ENCODE data around the gene NONO.
A peak's percentile ranks its signal among the peaks of the same experiment; 100 is the strongest.

Gene NONO

GRCh38 chrX:71282514-71283402, 677 bp upstream of the NONO start:
- TF ChIP-seq, protein P1, sequence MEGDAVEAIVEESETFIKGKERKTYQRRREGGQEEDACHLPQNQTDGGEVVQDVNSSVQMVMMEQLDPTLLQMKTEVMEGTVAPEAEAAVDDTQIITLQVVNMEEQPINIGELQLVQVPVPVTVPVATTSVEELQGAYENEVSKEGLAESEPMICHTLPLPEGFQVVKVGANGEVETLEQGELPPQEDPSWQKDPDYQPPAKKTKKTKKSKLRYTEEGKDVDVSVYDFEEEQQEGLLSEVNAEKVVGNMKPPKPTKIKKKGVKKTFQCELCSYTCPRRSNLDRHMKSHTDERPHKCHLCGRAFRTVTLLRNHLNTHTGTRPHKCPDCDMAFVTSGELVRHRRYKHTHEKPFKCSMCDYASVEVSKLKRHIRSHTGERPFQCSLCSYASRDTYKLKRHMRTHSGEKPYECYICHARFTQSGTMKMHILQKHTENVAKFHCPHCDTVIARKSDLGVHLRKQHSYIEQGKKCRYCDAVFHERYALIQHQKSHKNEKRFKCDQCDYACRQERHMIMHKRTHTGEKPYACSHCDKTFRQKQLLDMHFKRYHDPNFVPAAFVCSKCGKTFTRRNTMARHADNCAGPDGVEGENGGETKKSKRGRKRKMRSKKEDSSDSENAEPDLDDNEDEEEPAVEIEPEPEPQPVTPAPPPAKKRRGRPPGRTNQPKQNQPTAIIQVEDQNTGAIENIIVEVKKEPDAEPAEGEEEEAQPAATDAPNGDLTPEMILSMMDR (IDR thresholded peaks at IDR 0.05; ENCODE audit: low read depth, low read length, missing control alignments): no peak
- peak overlapping the region; percentile 95 for H3K27ac ChIP-seq
- in situ Hi-C loops (cut with HindIII; ENCODE audit: low pct_ligation_motif_present, low sequenced_read_pairs): no loop called here
- no peaks in the 10 kb centered on the region for H3K36me3 ChIP-seq (replicated peaks)
- DNase-seq: peak; percentile 56
- H3K27me3 ChIP-seq (replicated peaks): no peaks in the 10 kb centered on the region
- H3K4me3 ChIP-seq (ENCODE audit: low read depth, low read length): peak overlapping the region; percentile 50

GRCh38 chrX:71285929-71286328, 2.5 kb downstream of the NONO start:
- in situ Hi-C loops (cut with HindIII; ENCODE audit: low pct_ligation_motif_present, low sequenced_read_pairs): no loop called here
- H3K27me3 ChIP-seq (replicated peaks): no peaks in the 10 kb centered on the region
- TF ChIP-seq, protein P1 (IDR thresholded peaks at IDR 0.05; ENCODE audit: low read depth, low read length, missing control alignments): no peak
- H3K4me3 ChIP-seq (ENCODE audit: low read depth, low read length): peak overlapping the region; percentile 77
- no peak overlapping the region for H3K27ac ChIP-seq
- peaks cover 3% of the 10 kb centered on the region for H3K36me3 ChIP-seq (replicated peaks)
- DNase-seq: no peak

GRCh38 chrX:71291381-71291780, 7.9 kb downstream of the NONO start:
- in situ Hi-C loops (cut with HindIII; ENCODE audit: low pct_ligation_motif_present, low sequenced_read_pairs): no loop called here
- Histone ChIP-seq H3K27ac (no peak overlapping the region), H3K27me3 (replicated peaks) (no peaks in the 10 kb centered on the region), H3K36me3 (replicated peaks) (peaks cover 31% of the 10 kb centered on the region), H3K4me3 (ENCODE audit: low read depth, low read length) (no peak overlapping the region)
- no peak for DNase-seq
- TF ChIP-seq, protein P1 (IDR thresholded peaks at IDR 0.05; ENCODE audit: low read depth, low read length, missing control alignments): no peak

DNA sequence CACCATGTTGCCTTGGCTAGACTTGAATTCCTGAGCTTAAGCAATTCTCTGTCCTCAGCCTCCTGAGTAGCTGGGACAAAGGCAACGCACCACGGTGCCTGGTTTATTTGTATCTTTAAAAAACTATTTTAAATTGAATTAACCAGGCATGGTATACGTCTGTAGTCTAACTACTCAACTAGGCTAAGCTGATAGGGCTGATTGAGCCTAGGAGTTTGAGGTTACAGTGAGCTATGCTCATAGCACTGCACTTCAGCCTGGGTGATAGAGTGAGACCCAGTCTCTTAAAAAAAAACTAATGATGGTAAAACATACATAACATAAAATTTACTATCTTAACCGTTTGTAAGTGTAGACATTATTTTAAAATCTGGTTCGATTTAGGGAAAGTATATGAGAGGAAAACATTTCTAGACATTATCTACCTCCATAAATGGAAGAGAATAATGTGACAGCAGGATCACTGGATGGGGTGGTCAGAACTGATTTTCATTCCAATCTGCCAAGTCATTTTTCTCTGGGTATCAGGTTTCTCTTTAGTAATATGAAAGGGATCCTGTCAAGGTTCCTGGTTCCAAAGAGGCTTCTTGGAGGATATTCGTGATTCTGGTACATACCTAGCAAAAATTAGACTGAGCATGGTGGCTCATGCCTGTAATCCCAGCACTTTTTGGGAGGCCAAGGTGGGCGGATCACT, 9.4 kb downstream of the NONO start:
- peak overlapping the region; percentile 42 for H3K27ac ChIP-seq
- peaks cover 44% of the 10 kb centered on the region for H3K36me3 ChIP-seq (replicated peaks)
- peak; percentile 40 for DNase-seq
- TF ChIP-seq, protein P1 (IDR thresholded peaks at IDR 0.05; ENCODE audit: low read depth, low read length, missing control alignments): no peak
- no peak overlapping the region for H3K4me3 ChIP-seq (ENCODE audit: low read depth, low read length)
- H3K27me3 ChIP-seq (replicated peaks): no peaks in the 10 kb centered on the region
- in situ Hi-C loops (cut with HindIII; ENCODE audit: low pct_ligation_motif_present, low sequenced_read_pairs): no loop called here

- Histone ChIP-seq H3K4me3 (ENCODE audit: low read depth, low read length) (no peak overlapping the region), H3K27ac (no peak overlapping the region), H3K36me3 (replicated peaks) (peaks cover 66% of the 10 kb centered on the region), H3K27me3 (replicated peaks) (no peaks in the 10 kb centered on the region)
- TF ChIP-seq, protein P1 (IDR thresholded peaks at IDR 0.05; ENCODE audit: low read depth, low read length, missing control alignments): no peak
- in situ Hi-C loops (cut with HindIII; ENCODE audit: low pct_ligation_motif_present, low sequenced_read_pairs): no loop called here
- no peak for DNase-seq
These were observed 13.4 kb downstream of the NONO start for GRCh38 chrX:71296806-71297205.

Data from brain microvascular endothelial cell (primary cell).